ENCODE data around the gene FOXO6.

The FOXO6 gene

DNA sequence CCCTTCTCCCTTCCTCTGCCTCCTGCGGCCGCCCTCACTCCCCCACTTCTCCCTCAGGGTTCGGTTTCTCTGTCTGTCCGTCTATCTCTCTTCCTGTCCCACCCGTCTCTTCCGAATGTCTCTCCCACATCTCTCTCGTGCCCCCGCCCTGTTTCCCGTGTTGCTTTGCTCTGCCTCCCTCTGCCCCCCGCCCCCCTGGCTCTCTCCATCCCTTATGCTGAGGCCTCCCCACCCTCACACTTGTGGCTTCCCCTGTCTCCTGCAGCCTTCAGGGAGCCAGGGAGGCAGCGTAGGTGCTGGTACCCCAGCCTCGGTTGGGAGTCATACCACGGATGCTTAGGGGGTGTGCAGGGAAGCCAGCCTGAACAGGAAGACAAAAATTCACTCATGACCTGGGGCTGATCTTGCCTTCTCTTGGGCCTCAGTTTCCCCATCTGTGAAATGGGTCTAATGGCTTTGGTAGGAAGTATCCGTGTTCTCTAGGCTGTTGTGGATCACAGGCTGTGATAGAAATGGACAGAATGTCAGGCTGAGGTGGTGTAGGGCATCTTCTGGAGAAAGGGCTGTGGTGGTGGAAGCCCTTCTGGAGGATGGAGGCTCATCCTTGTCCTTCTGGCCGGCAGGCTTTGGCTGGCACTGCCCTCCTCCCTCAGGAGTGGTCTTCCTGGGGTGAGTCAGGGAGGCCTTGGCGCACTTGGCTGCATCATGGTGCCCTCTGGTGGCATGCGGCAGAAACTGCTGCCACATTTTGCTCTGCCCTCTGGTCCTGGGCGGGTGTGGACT, 55.5 kb downstream of the FOXO6 start:
- Histone ChIP-seq H3K9ac (ENCODE audit: low read length) (no peak overlapping the region), H3K9me3 (ENCODE audit: low read length) (no peaks in the 10 kb centered on the region), H3K27ac (ENCODE audit: low read depth, low read length) (no peak overlapping the region), H3K4me3 (ENCODE audit: low read depth in 1 of 2, low read length in 2 of 2) (no peak overlapping the region), H3K4me1 (ENCODE audit: insufficient read depth, low read length) (peaks cover 8% of the 10 kb centered on the region), H3K27me3 (ENCODE audit: control insufficient read depth in 1 of 2, insufficient read depth in 2 of 2, low read length in 2 of 2) (no peaks in the 10 kb centered on the region), H3K36me3 (ENCODE audit: insufficient read depth, low read length) (no peaks in the 10 kb centered on the region)

DNA sequence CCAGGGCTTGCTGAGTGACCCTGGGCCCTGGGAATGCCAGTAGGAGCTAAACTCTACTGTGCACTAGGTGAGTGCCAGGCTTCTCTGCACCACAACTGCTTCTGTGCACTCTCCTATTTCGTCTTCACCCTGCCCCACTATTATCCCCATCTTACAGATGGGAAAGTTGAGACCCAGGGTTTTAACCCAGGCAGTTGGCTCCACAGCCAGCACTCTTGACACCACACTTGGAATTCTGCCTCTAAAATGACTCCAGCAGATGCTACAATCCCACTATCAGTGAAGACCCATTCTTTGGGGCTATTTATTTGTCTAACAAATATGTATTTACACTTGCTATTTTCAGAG, 56.1 kb downstream of the FOXO6 start:
- H3K27me3 ChIP-seq (ENCODE audit: control insufficient read depth in 1 of 2, insufficient read depth in 2 of 2, low read length in 2 of 2): no peaks in the 10 kb centered on the region
- H3K27ac ChIP-seq (ENCODE audit: low read depth, low read length): no peak overlapping the region
- H3K4me3 ChIP-seq (ENCODE audit: low read depth in 1 of 2, low read length in 2 of 2): no peak overlapping the region
- peaks cover 8% of the 10 kb centered on the region for H3K4me1 ChIP-seq (ENCODE audit: insufficient read depth, low read length)
- no peaks in the 10 kb centered on the region for H3K9me3 ChIP-seq (ENCODE audit: low read length)
- H3K9ac ChIP-seq (ENCODE audit: low read length): no peak overlapping the region
- no peaks in the 10 kb centered on the region for H3K36me3 ChIP-seq (ENCODE audit: insufficient read depth, low read length)

DNA sequence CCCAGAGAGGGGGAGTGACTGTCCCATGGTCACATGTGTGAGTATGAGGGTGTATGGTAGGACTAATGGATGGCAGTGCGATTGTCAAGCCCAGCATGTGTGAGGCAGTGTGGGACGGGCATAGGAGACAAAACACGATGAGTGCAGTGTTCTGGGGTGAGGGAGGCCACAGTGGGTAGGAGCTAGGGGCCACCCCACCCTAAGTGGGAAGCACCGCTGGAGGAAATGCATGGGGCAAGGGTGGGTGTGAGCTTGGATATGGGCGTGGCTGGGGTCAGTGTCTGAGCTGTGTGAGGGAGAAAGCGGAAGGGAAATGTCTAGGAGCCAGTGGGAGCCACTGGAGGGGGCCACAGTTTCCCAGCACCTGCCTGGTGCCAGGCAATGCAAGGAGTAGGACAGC, 56.5 kb downstream of the FOXO6 start:
- Histone ChIP-seq H3K9ac (ENCODE audit: low read length) (no peak overlapping the region), H3K27ac (ENCODE audit: low read depth, low read length) (no peak overlapping the region), H3K9me3 (ENCODE audit: low read length) (no peaks in the 10 kb centered on the region), H3K4me1 (ENCODE audit: insufficient read depth, low read length) (peaks cover 8% of the 10 kb centered on the region), H3K36me3 (ENCODE audit: insufficient read depth, low read length) (no peaks in the 10 kb centered on the region), H3K27me3 (ENCODE audit: control insufficient read depth in 1 of 2, insufficient read depth in 2 of 2, low read length in 2 of 2) (no peaks in the 10 kb centered on the region), H3K4me3 (ENCODE audit: low read depth in 1 of 2, low read length in 2 of 2) (no peak overlapping the region)

DNA sequence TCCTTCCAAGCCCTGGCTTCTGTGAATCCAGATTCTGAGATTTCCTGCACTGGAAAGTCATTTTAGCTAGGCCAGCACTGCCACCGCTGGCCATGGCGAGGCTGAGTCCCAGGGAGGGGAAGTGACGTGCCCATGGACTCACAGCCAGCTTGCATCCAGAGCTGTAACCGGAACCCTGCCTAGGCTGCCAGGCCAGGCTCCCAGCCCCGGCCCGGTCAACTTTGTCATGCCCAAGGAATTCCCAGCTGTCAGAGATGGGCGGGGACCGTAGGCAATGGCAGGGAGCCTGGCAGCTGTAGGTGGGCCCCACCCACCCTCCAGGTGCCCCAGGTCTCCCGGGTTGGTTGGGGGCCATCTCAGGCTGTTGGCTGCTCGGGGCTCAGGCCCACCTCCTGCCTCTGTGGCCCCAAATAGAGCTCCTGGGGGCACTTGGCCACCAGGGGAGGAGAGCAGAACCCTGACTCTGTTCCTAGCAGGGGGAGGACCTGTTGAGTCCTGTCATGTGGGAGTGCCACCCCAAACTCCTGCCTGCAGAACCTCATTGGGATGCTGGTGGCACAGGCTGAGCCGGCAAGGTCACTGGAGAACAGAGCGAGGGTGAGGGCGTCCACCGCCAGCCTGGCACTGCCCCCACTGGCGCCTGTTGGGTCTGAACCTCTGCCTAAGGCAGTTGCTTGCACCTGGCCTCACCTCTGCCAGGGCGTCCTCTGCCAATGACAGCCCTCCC, 57.8 kb downstream of the FOXO6 start:
- H3K4me1 ChIP-seq (ENCODE audit: insufficient read depth, low read length): peaks cover 8% of the 10 kb centered on the region
- no peak overlapping the region for H3K27ac ChIP-seq (ENCODE audit: low read depth, low read length)
- no peaks in the 10 kb centered on the region for H3K36me3 ChIP-seq (ENCODE audit: insufficient read depth, low read length)
- no peak overlapping the region for H3K9ac ChIP-seq (ENCODE audit: low read length)
- H3K9me3 ChIP-seq (ENCODE audit: low read length): no peaks in the 10 kb centered on the region
- no peaks in the 10 kb centered on the region for H3K27me3 ChIP-seq (ENCODE audit: control insufficient read depth in 1 of 2, insufficient read depth in 2 of 2, low read length in 2 of 2)
- H3K4me3 ChIP-seq (ENCODE audit: low read depth in 1 of 2, low read length in 2 of 2): no peak overlapping the region

DNA sequence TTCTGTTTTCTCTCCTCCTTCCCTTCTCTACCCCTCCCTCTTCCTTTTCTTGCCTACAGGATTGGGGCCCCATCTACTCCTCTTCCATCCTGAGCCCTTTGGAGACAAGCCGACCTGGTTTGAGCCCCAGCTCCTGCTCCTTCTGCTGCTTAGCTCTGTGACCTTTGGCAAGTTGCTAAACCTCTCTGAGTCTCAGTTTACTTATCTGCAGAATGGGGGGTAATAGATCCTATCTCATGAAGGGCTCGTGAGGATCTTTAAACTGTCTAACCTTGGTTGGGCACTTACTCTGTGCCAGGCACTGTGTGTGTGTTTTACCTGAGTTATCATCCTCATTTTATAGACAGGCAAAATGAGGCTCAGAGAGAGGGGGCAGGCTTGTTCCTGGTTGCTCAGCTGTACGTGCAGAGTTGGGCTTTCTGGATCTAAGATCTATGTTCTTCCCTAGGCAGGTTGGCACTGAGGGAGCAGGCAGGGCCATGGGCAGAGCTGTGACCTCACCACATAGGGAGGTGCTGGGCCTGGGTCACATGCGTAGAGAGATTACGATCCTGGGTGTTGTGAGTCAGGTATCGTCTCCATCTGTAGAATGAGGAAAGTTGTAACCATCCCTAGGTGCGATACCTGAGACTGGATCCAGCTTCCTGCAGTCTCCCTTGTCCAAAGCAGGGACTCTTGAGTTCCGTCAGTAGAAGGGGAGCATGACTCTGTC, 58.5 kb downstream of the FOXO6 start:
- H3K9me3 ChIP-seq (ENCODE audit: low read length): no peaks in the 10 kb centered on the region
- H3K36me3 ChIP-seq (ENCODE audit: insufficient read depth, low read length): no peaks in the 10 kb centered on the region
- no peak overlapping the region for H3K27ac ChIP-seq (ENCODE audit: low read depth, low read length)
- no peaks in the 10 kb centered on the region for H3K27me3 ChIP-seq (ENCODE audit: control insufficient read depth in 1 of 2, insufficient read depth in 2 of 2, low read length in 2 of 2)
- H3K4me3 ChIP-seq (ENCODE audit: low read depth in 1 of 2, low read length in 2 of 2): no peak overlapping the region
- H3K9ac ChIP-seq (ENCODE audit: low read length): no peak overlapping the region
- peaks cover 7% of the 10 kb centered on the region for H3K4me1 ChIP-seq (ENCODE audit: insufficient read depth, low read length)

DNA sequence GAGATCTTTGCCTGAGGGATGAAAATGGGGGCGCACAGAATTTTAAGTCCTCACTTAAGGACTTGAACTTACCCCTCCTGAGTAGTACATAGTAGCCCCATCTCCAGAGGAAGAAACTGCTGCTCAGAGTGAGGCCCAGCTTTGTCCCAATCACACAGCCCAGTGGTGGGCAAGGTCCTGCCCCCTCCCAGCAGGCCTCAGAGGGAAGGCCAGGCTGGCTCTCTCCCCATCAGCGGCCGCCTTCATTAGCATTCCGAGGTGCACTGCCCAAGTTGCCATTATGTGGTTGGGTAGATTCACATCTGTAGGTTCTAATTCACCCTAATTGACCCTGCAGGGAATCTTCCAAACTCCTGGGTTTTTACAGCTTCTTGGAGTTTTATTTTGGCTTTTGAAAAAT, 59.1 kb downstream of the FOXO6 start:
- Histone ChIP-seq H3K9me3 (ENCODE audit: low read length) (no peaks in the 10 kb centered on the region), H3K27me3 (ENCODE audit: control insufficient read depth in 1 of 2, insufficient read depth in 2 of 2, low read length in 2 of 2) (no peaks in the 10 kb centered on the region), H3K4me1 (ENCODE audit: insufficient read depth, low read length) (peaks cover under 1% of the 10 kb centered on the region), H3K9ac (ENCODE audit: low read length) (no peak overlapping the region), H3K4me3 (ENCODE audit: low read depth in 1 of 2, low read length in 2 of 2) (no peak overlapping the region), H3K36me3 (ENCODE audit: insufficient read depth, low read length) (no peaks in the 10 kb centered on the region), H3K27ac (ENCODE audit: low read depth, low read length) (no peak overlapping the region)

DNA sequence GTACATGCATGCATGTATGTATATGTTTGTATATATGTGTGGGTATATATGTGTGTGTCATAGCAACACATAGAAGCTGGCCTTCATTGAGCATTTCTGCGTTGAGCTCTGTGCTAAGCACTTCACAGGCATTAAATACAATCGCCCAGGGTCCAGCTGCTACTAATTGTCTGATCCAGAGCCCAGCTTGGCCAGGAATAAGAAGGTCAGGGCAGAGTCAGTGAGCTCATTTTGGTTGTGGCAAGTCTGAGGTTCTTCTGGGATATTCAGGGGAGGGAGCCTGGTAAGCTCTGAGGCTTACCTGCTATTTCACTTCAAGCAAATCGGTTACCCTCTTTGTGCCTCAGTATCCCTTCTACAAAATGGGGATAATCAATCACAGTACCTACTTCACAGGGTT, 59.6 kb downstream of the FOXO6 start:
- Histone ChIP-seq H3K36me3 (ENCODE audit: insufficient read depth, low read length) (no peaks in the 10 kb centered on the region), H3K9me3 (ENCODE audit: low read length) (no peaks in the 10 kb centered on the region), H3K27me3 (ENCODE audit: control insufficient read depth in 1 of 2, insufficient read depth in 2 of 2, low read length in 2 of 2) (no peaks in the 10 kb centered on the region), H3K4me1 (ENCODE audit: insufficient read depth, low read length) (no peaks in the 10 kb centered on the region), H3K9ac (ENCODE audit: low read length) (no peak overlapping the region), H3K4me3 (ENCODE audit: low read depth in 1 of 2, low read length in 2 of 2) (no peak overlapping the region), H3K27ac (ENCODE audit: low read depth, low read length) (no peak overlapping the region)

DNA sequence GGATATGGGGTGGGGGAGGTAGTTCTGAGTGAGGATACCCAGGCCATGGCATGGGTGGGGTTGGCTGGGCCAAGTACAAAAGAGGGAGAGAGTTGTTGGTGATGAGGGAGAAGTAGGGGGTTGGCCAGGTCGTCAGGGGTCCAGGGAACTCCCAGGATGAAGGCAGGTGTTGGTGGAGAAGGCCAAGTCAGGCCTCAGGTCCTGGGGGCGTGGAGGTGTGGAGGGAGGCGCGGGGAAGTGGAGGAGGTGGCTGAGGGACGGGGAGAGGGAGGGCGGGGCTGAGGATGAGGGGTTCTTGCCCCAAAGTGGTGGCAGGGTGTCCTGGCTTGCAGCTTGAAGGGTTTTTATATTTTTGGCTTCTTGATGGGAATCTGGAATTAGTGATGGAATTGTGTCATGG, 61.1 kb downstream of the FOXO6 start:
- H3K4me1 ChIP-seq (ENCODE audit: insufficient read depth, low read length): no peaks in the 10 kb centered on the region

DNA sequence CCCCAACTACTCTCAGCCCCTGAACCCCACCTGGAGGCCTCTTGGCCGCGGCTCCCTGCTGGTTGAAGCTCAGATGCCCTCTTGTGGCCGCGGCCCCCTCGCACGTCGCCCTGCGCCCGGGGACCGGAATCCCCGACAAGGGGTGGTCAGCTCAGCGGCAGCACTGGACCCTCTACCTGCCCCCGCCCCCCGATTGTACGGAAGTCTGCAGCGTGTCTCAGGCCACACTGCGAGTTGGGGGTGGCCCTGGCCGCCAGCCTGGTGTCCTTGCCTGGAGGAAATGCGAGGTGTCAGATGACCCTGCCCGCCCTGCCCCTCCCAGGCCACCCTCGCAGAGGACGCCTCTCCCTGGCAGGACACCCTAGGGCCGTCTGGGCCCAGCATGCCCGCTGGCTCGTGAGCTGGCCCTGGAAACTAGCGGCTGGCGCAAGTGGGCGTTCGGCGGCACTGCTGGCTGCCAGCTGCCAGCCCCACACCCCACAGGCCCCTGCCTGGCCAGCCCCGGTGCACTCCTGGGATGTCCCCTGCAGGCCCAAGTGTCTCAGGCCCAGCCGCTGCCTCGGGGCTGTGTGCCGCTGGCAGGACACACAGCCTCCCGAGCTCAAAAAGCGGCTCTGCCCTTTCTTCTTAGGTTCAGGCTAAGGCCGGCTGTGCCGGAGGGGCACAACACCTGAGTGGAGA, 62.4 kb downstream of the FOXO6 start:
- Histone ChIP-seq H3K4me1 (ENCODE audit: insufficient read depth, low read length) (no peaks in the 10 kb centered on the region), H3K27me3 (ENCODE audit: control insufficient read depth in 1 of 2, insufficient read depth in 2 of 2, low read length in 2 of 2) (no peaks in the 10 kb centered on the region), H3K27ac (ENCODE audit: low read depth, low read length) (no peak overlapping the region), H3K4me3 (ENCODE audit: low read depth in 1 of 2, low read length in 2 of 2) (no peak overlapping the region), H3K9me3 (ENCODE audit: low read length) (no peaks in the 10 kb centered on the region), H3K9ac (ENCODE audit: low read length) (no peak overlapping the region), H3K36me3 (ENCODE audit: insufficient read depth, low read length) (no peaks in the 10 kb centered on the region)

More for the DNA sequence above, 61.1 kb downstream of the FOXO6 start:
- Histone ChIP-seq H3K9ac (ENCODE audit: low read length) (no peak overlapping the region), H3K4me3 (ENCODE audit: low read depth in 1 of 2, low read length in 2 of 2) (no peak overlapping the region), H3K27ac (ENCODE audit: low read depth, low read length) (no peak overlapping the region), H3K36me3 (ENCODE audit: insufficient read depth, low read length) (no peaks in the 10 kb centered on the region), H3K27me3 (ENCODE audit: control insufficient read depth in 1 of 2, insufficient read depth in 2 of 2, low read length in 2 of 2) (no peaks in the 10 kb centered on the region), H3K9me3 (ENCODE audit: low read length) (no peaks in the 10 kb centered on the region)

DNA sequence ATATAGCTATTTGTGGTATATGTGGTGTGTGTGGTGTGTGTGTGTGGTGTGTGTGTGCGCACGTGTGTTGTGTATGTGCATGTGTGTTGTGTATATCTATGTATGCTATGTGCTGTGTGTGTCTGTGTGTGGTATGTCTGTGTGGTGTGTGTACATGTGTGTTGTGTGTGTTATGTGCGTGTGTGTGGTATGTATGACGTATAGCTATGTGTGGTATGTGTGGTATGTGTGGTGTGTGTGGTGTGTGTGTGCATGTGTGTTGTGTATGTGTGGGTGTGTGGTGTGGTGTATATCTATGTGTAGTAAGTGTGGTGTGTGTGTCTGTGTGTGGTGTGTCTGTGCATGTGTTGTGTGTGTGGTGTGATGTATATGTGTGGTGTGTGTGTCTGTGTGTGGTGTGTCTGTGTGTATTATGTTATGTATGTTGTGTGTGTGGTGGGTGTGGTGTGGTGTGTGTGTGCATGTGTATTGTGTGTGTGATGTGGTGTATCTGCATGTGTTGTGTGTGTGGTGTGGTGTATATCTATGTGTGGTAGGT, 63.4 kb downstream of the FOXO6 start:
- H3K9me3 ChIP-seq (ENCODE audit: low read length): no peaks in the 10 kb centered on the region
- no peak overlapping the region for H3K27ac ChIP-seq (ENCODE audit: low read depth, low read length)
- H3K4me1 ChIP-seq (ENCODE audit: insufficient read depth, low read length): no peaks in the 10 kb centered on the region
- no peak overlapping the region for H3K4me3 ChIP-seq (ENCODE audit: low read depth in 1 of 2, low read length in 2 of 2)
- H3K9ac ChIP-seq (ENCODE audit: low read length): no peak overlapping the region
- H3K27me3 ChIP-seq (ENCODE audit: control insufficient read depth in 1 of 2, insufficient read depth in 2 of 2, low read length in 2 of 2): no peaks in the 10 kb centered on the region
- no peaks in the 10 kb centered on the region for H3K36me3 ChIP-seq (ENCODE audit: insufficient read depth, low read length)

DNA sequence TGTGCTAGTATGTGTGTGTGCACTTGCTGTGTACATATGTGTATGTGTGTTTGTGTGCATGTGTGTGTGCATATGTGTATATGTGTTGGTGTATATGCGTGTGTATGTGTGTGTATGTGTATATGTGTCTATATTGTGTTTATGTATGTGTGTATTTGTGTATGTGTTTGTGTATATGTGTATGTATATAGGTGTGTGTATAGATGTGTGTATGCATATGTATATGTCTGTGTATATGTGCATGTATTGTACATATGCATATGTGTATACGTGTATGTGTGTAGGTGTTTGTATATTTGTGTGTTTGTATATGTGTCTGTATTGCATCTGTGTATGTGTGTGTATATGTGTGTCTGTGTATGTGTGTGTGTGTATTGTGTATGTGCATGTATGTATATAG, 64.1 kb downstream of the FOXO6 start:
- H3K36me3 ChIP-seq (ENCODE audit: insufficient read depth, low read length): no peaks in the 10 kb centered on the region
- H3K9ac ChIP-seq (ENCODE audit: low read length): no peak overlapping the region
- H3K27me3 ChIP-seq (ENCODE audit: control insufficient read depth in 1 of 2, insufficient read depth in 2 of 2, low read length in 2 of 2): no peaks in the 10 kb centered on the region
- H3K9me3 ChIP-seq (ENCODE audit: low read length): no peaks in the 10 kb centered on the region
- no peak overlapping the region for H3K4me3 ChIP-seq (ENCODE audit: low read depth in 1 of 2, low read length in 2 of 2)
- no peak overlapping the region for H3K27ac ChIP-seq (ENCODE audit: low read depth, low read length)
- H3K4me1 ChIP-seq (ENCODE audit: insufficient read depth, low read length): peaks cover under 1% of the 10 kb centered on the region

Data from muscle layer of colon (tissue), 2 donors.